ENCODE data around the gene RGS7.

GRCh38 chr1:240821925-240822324, 535.1 kb downstream of the RGS7 start:
- TF ChIP-seq POLR2A (IDR thresholded peaks at IDR 0.05), result no peak
- no peak for TF ChIP-seq CTCF (IDR thresholded peaks at IDR 0.05 in 4 of 5, conservative IDR thresholded peaks at IDR 0.05 in 1 of 5)
